Measurements from ENCODE around the gene EPHB1. TPM values are rescaled to one million over a fixed set of nuclear protein-coding genes. Genes with fewer than 3 reads are reported as not detected.

The EPHB1 gene
- total RNA-seq, 4 donors from 2014 or later: 0.08 to 1.1 (median 0.72) TPM

DNA sequence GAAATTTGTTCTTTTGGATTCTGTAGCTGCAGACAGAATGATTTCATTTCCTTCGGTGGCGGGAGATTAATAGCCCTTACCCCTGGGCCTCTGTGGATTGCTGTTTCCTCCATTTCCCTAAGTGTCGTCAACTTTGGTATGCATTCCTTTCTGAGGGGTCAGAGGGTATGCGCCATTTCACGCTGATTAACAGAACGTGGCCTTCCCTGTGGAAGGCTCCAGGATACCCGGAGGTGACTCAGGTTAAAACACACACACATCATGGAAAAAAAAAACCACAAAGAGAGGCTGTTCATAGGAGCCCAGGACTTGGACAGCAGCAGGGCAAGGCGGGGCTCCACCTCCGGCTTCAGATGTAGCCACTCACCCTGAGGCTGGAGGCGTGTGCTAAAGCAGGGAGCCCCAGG lies 51.9 kb downstream of the EPHB1 start:
- no peaks in the 10 kb centered on the region for H3K27me3 ChIP-seq
- no peak for DNase-seq
- intact Hi-C loops (cut with DNase I): no loop called here
- no peak overlapping the region for H3K4me3 ChIP-seq
- H3K9me3 ChIP-seq: no peaks in the 10 kb centered on the region
- 29 to 38% methylated on average over 6 to 8 of the region's 10 CpGs for WGBS, 2 donors
- no peak for TF ChIP-seq POLR2A (IDR thresholded peaks at IDR 0.05)
- TF ChIP-seq, protein P1, sequence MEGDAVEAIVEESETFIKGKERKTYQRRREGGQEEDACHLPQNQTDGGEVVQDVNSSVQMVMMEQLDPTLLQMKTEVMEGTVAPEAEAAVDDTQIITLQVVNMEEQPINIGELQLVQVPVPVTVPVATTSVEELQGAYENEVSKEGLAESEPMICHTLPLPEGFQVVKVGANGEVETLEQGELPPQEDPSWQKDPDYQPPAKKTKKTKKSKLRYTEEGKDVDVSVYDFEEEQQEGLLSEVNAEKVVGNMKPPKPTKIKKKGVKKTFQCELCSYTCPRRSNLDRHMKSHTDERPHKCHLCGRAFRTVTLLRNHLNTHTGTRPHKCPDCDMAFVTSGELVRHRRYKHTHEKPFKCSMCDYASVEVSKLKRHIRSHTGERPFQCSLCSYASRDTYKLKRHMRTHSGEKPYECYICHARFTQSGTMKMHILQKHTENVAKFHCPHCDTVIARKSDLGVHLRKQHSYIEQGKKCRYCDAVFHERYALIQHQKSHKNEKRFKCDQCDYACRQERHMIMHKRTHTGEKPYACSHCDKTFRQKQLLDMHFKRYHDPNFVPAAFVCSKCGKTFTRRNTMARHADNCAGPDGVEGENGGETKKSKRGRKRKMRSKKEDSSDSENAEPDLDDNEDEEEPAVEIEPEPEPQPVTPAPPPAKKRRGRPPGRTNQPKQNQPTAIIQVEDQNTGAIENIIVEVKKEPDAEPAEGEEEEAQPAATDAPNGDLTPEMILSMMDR (IDR thresholded peaks at IDR 0.05): no peak
- no peaks in the 10 kb centered on the region for H3K36me3 ChIP-seq
- H3K4me1 ChIP-seq: no peaks in the 10 kb centered on the region
- H3K27ac ChIP-seq: no peak overlapping the region

- TF ChIP-seq, protein P1 (IDR thresholded peaks at IDR 0.05): no peak
- TF ChIP-seq POLR2A (IDR thresholded peaks at IDR 0.05): no peak
- no peaks in the 10 kb centered on the region for H3K36me3 ChIP-seq
- H3K4me3 ChIP-seq: no peak overlapping the region
- no peaks in the 10 kb centered on the region for H3K27me3 ChIP-seq
- H3K9me3 ChIP-seq: no peaks in the 10 kb centered on the region
- H3K27ac ChIP-seq: no peak overlapping the region
- intact Hi-C loops (cut with DNase I): no loop called here
- no peaks in the 10 kb centered on the region for H3K4me1 ChIP-seq
- 59 to 73% methylated on average over 2 of the region's 2 CpGs for WGBS, 2 donors
- no peak for DNase-seq
These were observed 52.3 kb downstream of the EPHB1 start for GRCh38 chr3:134847349-134847748.

- TF ChIP-seq, protein P1 (IDR thresholded peaks at IDR 0.05): no peak
- no peak for TF ChIP-seq POLR2A (IDR thresholded peaks at IDR 0.05)
- H3K36me3 ChIP-seq: no peaks in the 10 kb centered on the region
- H3K4me3 ChIP-seq: no peak overlapping the region
- H3K9me3 ChIP-seq: no peaks in the 10 kb centered on the region
- no peak overlapping the region for H3K27ac ChIP-seq
- WGBS, 2 donors: 74 to 89% methylated on average over 5 to 6 of the region's 6 CpGs
- DNase-seq: no peak
- no peaks in the 10 kb centered on the region for H3K27me3 ChIP-seq
- intact Hi-C loops (cut with DNase I): no loop called here
- H3K4me1 ChIP-seq: no peaks in the 10 kb centered on the region
These were observed 54.5 kb downstream of the EPHB1 start for GRCh38 chr3:134849561-134849960.

DNA sequence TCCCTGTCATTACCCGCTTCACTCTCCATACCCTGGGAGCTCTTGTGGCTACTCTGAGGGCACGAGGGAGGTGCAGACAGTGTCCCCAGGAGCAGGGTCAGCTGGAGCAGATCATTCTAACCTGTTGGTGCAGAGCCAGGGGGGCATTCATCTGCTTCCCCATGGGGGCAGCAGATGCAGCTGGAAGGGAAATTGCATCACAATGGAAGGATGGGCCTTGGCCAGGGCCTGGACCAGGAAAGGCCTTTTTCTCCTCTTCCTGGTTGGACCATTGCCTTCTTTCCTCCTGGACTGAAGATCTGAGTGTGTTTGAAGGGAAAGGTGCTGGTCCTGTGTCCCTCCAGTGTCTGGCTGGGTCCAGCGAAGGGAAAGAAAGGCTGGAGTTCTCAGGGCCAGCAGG lies 55.7 kb downstream of the EPHB1 start:
- Histone ChIP-seq H3K36me3 (no peaks in the 10 kb centered on the region), H3K27ac (no peak overlapping the region), H3K27me3 (no peaks in the 10 kb centered on the region), H3K4me1 (no peaks in the 10 kb centered on the region), H3K4me3 (no peak overlapping the region), H3K9me3 (no peaks in the 10 kb centered on the region)
- no peak for TF ChIP-seq POLR2A (IDR thresholded peaks at IDR 0.05)
- TF ChIP-seq, protein P1 (IDR thresholded peaks at IDR 0.05): no peak
- intact Hi-C loops (cut with DNase I): no loop called here
- no peak for DNase-seq
- 80% methylated on average over 1 of the region's 3 CpGs; no CpG with 5 or more reads in 1 of the 2 donors for whole genome bisulfite sequencing, 2 donors

- H3K9me3 ChIP-seq: no peaks in the 10 kb centered on the region
- TF ChIP-seq, protein P1 (IDR thresholded peaks at IDR 0.05): no peak
- no peak for TF ChIP-seq POLR2A (IDR thresholded peaks at IDR 0.05)
- H3K36me3 ChIP-seq: no peaks in the 10 kb centered on the region
- H3K4me1 ChIP-seq: no peaks in the 10 kb centered on the region
- H3K27ac ChIP-seq: no peak overlapping the region
- intact Hi-C loops (cut with DNase I): no loop called here
- H3K4me3 ChIP-seq: no peak overlapping the region
- 42 to 52% methylated on average over 4 of the region's 4 CpGs for WGBS, 2 donors
- no peaks in the 10 kb centered on the region for H3K27me3 ChIP-seq
- no peak for DNase-seq
These were observed 57.1 kb downstream of the EPHB1 start for GRCh38 chr3:134852132-134852531.

Data from esophagus squamous epithelium (tissue), 5 donors.